HepG2 (cell line): ENCODE data around the gene PDK2. TPM values are rescaled to one million over a fixed set of nuclear protein-coding genes. Genes with fewer than 3 reads are reported as not detected.

Experiments
- ATAC-seq: fragments of 200-7000 bp; cut with Tn5 transposase; 3 replicates; pipeline ENCODE4 v1.9.1; 2020; ENCODE audit warnings: mild to moderate bottlenecking, moderate library complexity
- BruUV-seq: library from RNA; stranded (reverse); fragments of 400-500 nt; replicated peaks from 2 replicates; lab custom pipeline; 2021; lab: Mats Ljungman, UMichigan
- CTCF ChIA-PET: fragments of 300-600 bp; formaldehyde crosslinking; extraction: SDS; loops from one replicate; lab custom pipeline; 2021; ENCODE audit warnings: low total read pairs, inconsistent platforms, low intra/inter-chr PET ratio; lab: Yijun Ruan, JAX
- POLR2A ChIA-PET: fragments of 350-600 bp; sonication (Branson Sonifier 250); formaldehyde crosslinking; loops from one replicate; lab custom pipeline; 2020; ENCODE audit warnings: antibody characterized with exemption, inconsistent platforms; lab: Yijun Ruan, JAX
- DNase-seq: peaks from one replicate; pipeline ENCODE4 v3.0.0-alpha.2; 2015; ENCODE audit warnings: low spot score
- FAIRE-seq: peaks from 3 replicates; lab custom pipeline; 2011; peaks lifted over from hg19 to GRCh38; lab: Jason Lieb, UNC
- H2AFZ ChIP-seq: one replicate; pipeline ENCODE4 v1.6.1; 2011; ENCODE audit warnings: low read length, inconsistent platforms
- H3K27ac ChIP-seq: fragments of 300-600 bp; 3 replicates; pipeline ENCODE4 v1.8.0; 2011; ENCODE audit warnings: mixed run types, mild to moderate bottlenecking, mixed read lengths, low read length, inconsistent platforms; ENCODE audit not compliant: insufficient read depth; ENCODE audit errors: extremely low read length
- H3K27me3 ChIP-seq, 2 experiments: fragments of 200-600 bp in 1 of 2; 2 replicates in 1 of 2; 3 replicates in 1 of 2; pipeline versions ENCODE4 v1.6.0 to v1.8.0; 2011; ENCODE audit warnings: low read length in 2 of 2, mild to moderate bottlenecking in 2 of 2, moderate library complexity in 2 of 2, inconsistent platforms in 1 of 2; ENCODE audit not compliant: insufficient read depth in 2 of 2, control insufficient read depth in 1 of 2
- H3K36me3 ChIP-seq, 2 experiments: fragments of 200-600 bp in 1 of 2; replicated peaks in 1 of 2; 2 replicates in 1 of 2; 3 replicates in 1 of 2; pipeline versions ENCODE4 v1.5.1 to v1.8.0; 2011; ENCODE audit warnings: low read length in 2 of 2, inconsistent platforms in 1 of 2; ENCODE audit not compliant: insufficient read depth in 2 of 2, control insufficient read depth in 1 of 2
- H3K4me1 ChIP-seq: 2 replicates; pipeline ENCODE4 v1.5.1; 2012; ENCODE audit warnings: low read length, inconsistent platforms; ENCODE audit not compliant: insufficient read depth
- H3K4me2 ChIP-seq: 2 replicates; pipeline ENCODE4 v1.6.0; 2011; ENCODE audit warnings: low read depth, low read length, inconsistent platforms
- H3K4me3 ChIP-seq, 3 experiments: fragments of 200-600 bp in 1 of 3; sonication (generic), shearing (Covaris generic) in 1 of 3; replicated peaks in 1 of 3; 2 replicates each; pipeline ENCODE4 v1.5.1; 2011 to 2016; ENCODE audit warnings: low read length in 3 of 3, inconsistent platforms in 2 of 3, low read depth in 2 of 3, mild to moderate bottlenecking in 2 of 3, control low read depth in 1 of 3, mixed read lengths in 1 of 3; ENCODE audit not compliant: insufficient read depth in 1 of 3
- H3K79me2 ChIP-seq: one replicate; pipeline ENCODE4 v1.6.1; 2011; ENCODE audit warnings: low read length, inconsistent platforms; ENCODE audit not compliant: insufficient read depth
- H3K9ac ChIP-seq: 2 replicates; pipeline ENCODE4 v1.6.0; 2011; ENCODE audit warnings: mild to moderate bottlenecking, low read depth, low read length, inconsistent platforms; ENCODE audit not compliant: insufficient read depth
- H3K9me3 ChIP-seq: 2 replicates; pipeline ENCODE4 v1.5.1; 2012; ENCODE audit warnings: mild to moderate bottlenecking, low read length
- H4K20me1 ChIP-seq: 2 replicates; pipeline ENCODE4 v1.6.0; 2011; ENCODE audit warnings: inconsistent platforms, mild to moderate bottlenecking, low read length, moderate library complexity; ENCODE audit not compliant: insufficient read depth
- ARNTL ChIP-seq: sonication (generic); formaldehyde crosslinking; IDR thresholded peaks from 2 replicates; pipeline ENCODE4 v1.4.0; 2020; ENCODE audit warnings: mild to moderate bottlenecking, missing genetic modification reagents
- CREB3 ChIP-seq: sonication (generic); formaldehyde crosslinking; IDR thresholded peaks from 2 replicates; pipeline ENCODE4 v1.5.0; 2020; ENCODE audit warnings: missing genetic modification reagents
- GATAD1 ChIP-seq: IDR thresholded peaks from 2 replicates; pipeline ENCODE4 v1.6.1; 2016; ENCODE audit warnings: missing genetic modification reagents, missing compliant biosample characterization
- ISX ChIP-seq: sonication (generic); formaldehyde crosslinking; conservative IDR thresholded peaks from 2 replicates; pipeline ENCODE4 v1.5.0; 2020; ENCODE audit warnings: missing genetic modification reagents
- KDM5A ChIP-seq: fragments of 200-600 bp; sonication (generic); IDR thresholded peaks from 2 replicates; pipeline ENCODE4 v1.7.0; 2018; ENCODE audit warnings: antibody characterized with exemption, mild to moderate bottlenecking, low read length, borderline replicate concordance
- MAF1 ChIP-seq: sonication (generic); formaldehyde crosslinking; IDR thresholded peaks from 2 replicates; pipeline ENCODE4 v1.5.0; 2020; ENCODE audit warnings: missing genetic modification reagents, borderline replicate concordance
- MEIS1 ChIP-seq: sonication (generic); formaldehyde crosslinking; IDR thresholded peaks from 2 replicates; pipeline ENCODE4 v1.9.0; 2021; ENCODE audit warnings: mild to moderate bottlenecking, missing genetic modification reagents, moderate library complexity, borderline replicate concordance
- RBFOX2 ChIP-seq: fragments of 200-400 bp; formaldehyde crosslinking; IDR thresholded peaks from 2 replicates; pipeline ENCODE4 v1.6.1; 2017; ENCODE audit warnings: low read depth, mild to moderate bottlenecking, low read length
- SRSF4 ChIP-seq: fragments of 200-400 bp; formaldehyde crosslinking; IDR thresholded peaks from one replicate; pipeline ENCODE4 v1.6.1; 2018; ENCODE audit warnings: mild to moderate bottlenecking, low read depth, low read length, moderate library complexity; ENCODE audit not compliant: poor library complexity, severe bottlenecking
- TBL1XR1 ChIP-seq: fragments of 150-350 bp; IDR thresholded peaks from 2 replicates; pipeline ENCODE4 v1.6.1; 2014; ENCODE audit warnings: borderline replicate concordance, low read length; ENCODE audit not compliant: partially characterized antibody
- TSC22D2 ChIP-seq: sonication (generic); formaldehyde crosslinking; IDR thresholded peaks from 2 replicates; pipeline ENCODE4 v1.5.1; 2020; ENCODE audit warnings: missing genetic modification reagents, mild to moderate bottlenecking, borderline replicate concordance
- ZNF224 ChIP-seq: sonication (generic); formaldehyde crosslinking; IDR thresholded peaks from 2 replicates; pipeline ENCODE4 v1.5.0; 2020; ENCODE audit warnings: mild to moderate bottlenecking, missing genetic modification reagents
- ZSCAN31 ChIP-seq: sonication (generic); formaldehyde crosslinking; IDR thresholded peaks from 2 replicates; pipeline ENCODE4 v1.5.0; 2020; ENCODE audit warnings: low read depth, mild to moderate bottlenecking, missing genetic modification reagents
- WGBS: methylation state at CpG from one replicate; pipeline ENCODE4 v1.1.6; 2017; ENCODE audit warnings: low lambda C conversion rate; 5-methylcytosine and 5-hydroxymethylcytosine counted together
- in situ Hi-C: cut with HindIII; loops from 2 replicates; pipeline ENCODE4 v1.10.0; 2017; ENCODE audit warnings: low pct_unique_long_range_greater_than_20kb; ENCODE audit not compliant: extremely low pct_ligation_motif_present
- intact Hi-C: fragments of 100-400 bp; cut with micrococcal nuclease; formaldehyde crosslinking; loops from one replicate; pipeline ENCODE4 v1.10.0; 2022; ENCODE audit not compliant: unreplicated experiment
- polyA plus RNA-seq, 8 experiments: library from polyadenylated mRNA; depleted of rRNA in 3 of 8; stranded (reverse) in 7 of 8; unstranded in 1 of 8; fragments of >200 nt; fragmentation: Illumina TruSeq in 4 of 8; extraction: Trizol in 4 of 8; gene quantifications; 2 replicates each; pipeline versions ENCODE4 v1.2.1 to v1.2.3, GENCODE V29; 2011 to 2016; ENCODE audit warnings: low read depth in 4 of 8, missing spikeins in 1 of 8, mixed read lengths in 1 of 8; ENCODE audit not compliant: insufficient read depth in 1 of 8
- total RNA-seq, 5 experiments: library from RNA; depleted of rRNA; stranded (reverse); fragments of >200 nt; fragmentation: Illumina TruSeq; extraction: Trizol; gene quantifications; 2 replicates each; pipeline ENCODE4 v1.2.3, GENCODE V29; 2016; ENCODE audit warnings: low read depth in 1 of 5
- TF ChIP-seq, protein P1 (sequence below), 2 experiments: fragments of 450-650 bp in 1 of 2; sonication (generic) in 1 of 2; formaldehyde crosslinking; IDR thresholded peaks; 2 replicates each; pipeline versions ENCODE4 v1.5.0 to v1.8.0; 2020 to 2022; ENCODE audit warnings: mild to moderate bottlenecking in 1 of 2, missing genetic modification reagents in 1 of 2
- TF ChIP-seq, protein P2 (sequence below): IDR thresholded peaks from 2 replicates; pipeline ENCODE4 v1.6.1; 2012; ENCODE audit warnings: inconsistent platforms

PDK2 gene
- total and polyA plus RNA-seq, 2 of the 13 experiments (the other 11 are each of a cell fraction or from before 2014, with no cell fraction given), result 18.5 to 59.7 TPM

- no peak for TF ChIP-seq KDM5A
- TF ChIP-seq CREB3, result no peak
- TF ChIP-seq, all 625 proteins: peak for 6
Observed at GRCh38 chr17:50080096-50080480, 15.1 kb upstream of the PDK2 start (continued).

DNA sequence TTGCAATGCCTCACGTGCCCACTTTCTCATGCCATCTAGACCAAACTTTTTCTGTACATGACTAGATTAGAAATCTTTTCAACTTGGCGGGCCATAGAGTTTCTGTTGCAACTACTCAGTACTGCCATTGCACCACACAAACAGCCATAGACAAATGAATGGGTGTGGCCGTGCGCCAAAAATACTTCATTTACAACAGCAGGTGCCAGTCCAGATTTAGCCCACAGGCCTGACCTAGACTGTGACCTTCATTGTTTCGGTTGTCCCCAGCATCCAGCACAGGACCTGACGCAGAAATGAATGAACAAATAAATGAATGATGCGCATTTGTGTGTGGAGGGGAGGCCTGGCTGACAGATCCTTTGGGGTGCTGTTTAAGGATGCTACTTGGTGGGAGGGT, 14.3 kb upstream of the PDK2 start:
- 61% methylated on average over 7 of the region's 7 CpGs for WGBS
- Histone ChIP-seq H4K20me1 (peaks cover 3% of the 10 kb centered on the region; the same call in 1 of the 2 replicates), H3K9ac (no peak overlapping the region), H3K4me1 (no peaks in the 10 kb centered on the region), H3K4me3 (no peak overlapping the region), H3K4me2 (no peak overlapping the region), H2AFZ (no peak overlapping the region), H3K36me3 (no peaks in the 10 kb centered on the region), H3K27ac (no peak overlapping the region), H3K27me3 (peaks cover 0 to 8% of the 10 kb centered on the region in 2 experiments; a peak in 1 of 5 replicates), H3K9me3 (no peaks in the 10 kb centered on the region), H3K79me2 (no peaks in the 10 kb centered on the region)
- ATAC-seq, result no peak
- FAIRE-seq, result no peak
- ChIA-PET CTCF (interaction anchor here (1.2 kb wide), 1 partner anchor 54 kb away, joined by 3 read pairs; no protein-coding TSS in a partner anchor), POLR2A (no interaction called here)
- no peak for DNase-seq
- intact Hi-C loops (loop anchor here (10.0 kb wide), 1 partner anchor 216 kb away; no protein-coding TSS in a partner anchor), in situ Hi-C loops (loop anchor here (10.0 kb wide), 1 partner anchor 216 kb away; no protein-coding TSS in a partner anchor)
- no TSS peak for BruUV-seq
- TF ChIP-seq MAF1 (no peak), ISX (no peak), ZSCAN31 (no peak), GATAD1 (CRISPR knock-in tag) (no peak), RBFOX2 (no peak), ARNTL (CRISPR knock-in tag) (no peak), SRSF4 (no peak), TSC22D2 (CRISPR knock-in tag) (no peak), TBL1XR1 (no peak), MEIS1 (CRISPR knock-in tag) (no peak), ZNF224 (CRISPR knock-in tag) (no peak)
- TF ChIP-seq, protein P1, sequence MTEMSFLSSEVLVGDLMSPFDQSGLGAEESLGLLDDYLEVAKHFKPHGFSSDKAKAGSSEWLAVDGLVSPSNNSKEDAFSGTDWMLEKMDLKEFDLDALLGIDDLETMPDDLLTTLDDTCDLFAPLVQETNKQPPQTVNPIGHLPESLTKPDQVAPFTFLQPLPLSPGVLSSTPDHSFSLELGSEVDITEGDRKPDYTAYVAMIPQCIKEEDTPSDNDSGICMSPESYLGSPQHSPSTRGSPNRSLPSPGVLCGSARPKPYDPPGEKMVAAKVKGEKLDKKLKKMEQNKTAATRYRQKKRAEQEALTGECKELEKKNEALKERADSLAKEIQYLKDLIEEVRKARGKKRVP (CRISPR knock-in tag; IDR thresholded peaks at IDR 0.05), result no peak
- TF ChIP-seq, protein P2, sequence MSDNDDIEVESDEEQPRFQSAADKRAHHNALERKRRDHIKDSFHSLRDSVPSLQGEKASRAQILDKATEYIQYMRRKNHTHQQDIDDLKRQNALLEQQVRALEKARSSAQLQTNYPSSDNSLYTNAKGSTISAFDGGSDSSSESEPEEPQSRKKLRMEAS, result no peak
